ENCODE measurements around the gene EGFR.

Gene EGFR

DNA sequence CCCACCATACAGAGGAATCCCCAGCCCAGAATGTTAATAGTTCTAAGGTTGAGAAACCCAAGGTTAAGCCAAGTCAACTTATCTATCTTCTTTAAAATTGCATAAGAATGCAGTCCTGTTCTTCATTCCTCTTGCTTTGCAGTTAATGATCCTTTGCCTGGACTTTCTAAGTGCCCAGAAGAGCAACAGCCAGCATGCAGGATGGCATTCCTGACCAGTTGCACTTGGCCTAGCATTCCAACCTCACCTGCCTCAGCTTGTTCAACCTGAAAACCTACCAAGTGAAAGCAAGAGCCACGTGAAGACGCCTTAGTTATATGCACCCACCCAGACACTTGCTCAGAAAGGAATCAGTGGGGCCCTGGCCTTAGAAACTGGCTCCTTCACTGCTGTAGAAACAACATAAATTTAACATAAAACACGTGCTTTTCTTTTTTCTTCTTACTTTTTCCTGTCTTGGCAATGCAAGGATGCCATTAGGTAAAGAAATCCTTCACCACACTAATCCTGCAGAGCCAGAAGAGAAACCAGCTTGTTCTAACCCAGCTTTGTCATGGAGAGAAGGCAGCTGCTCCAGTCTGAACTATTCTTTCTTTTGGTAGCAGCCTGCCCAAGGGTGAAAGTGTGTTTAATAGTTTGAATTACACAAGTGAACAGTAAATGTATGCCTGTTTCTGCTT, 25.0 kb downstream of the EGFR start:
- DNase-seq, result no peak

DNA sequence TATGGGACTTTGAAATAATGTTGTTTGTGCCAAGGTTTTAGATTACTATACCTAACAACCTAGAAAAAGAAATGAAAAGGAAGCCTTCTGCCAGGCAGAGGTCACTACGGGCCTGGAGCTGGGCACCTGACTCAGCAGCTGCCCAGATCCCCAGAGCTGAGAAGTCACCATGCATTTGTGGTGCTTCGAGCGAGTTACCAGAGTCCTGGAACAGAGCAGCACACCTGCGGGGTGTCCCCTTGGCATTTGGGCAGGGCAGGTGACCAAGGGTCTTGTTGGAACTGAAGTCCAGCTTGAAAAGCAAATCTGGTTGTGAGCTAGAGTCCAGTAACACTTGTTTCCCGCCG, 25.5 kb downstream of the EGFR start:
- no peak for DNase-seq

DNA sequence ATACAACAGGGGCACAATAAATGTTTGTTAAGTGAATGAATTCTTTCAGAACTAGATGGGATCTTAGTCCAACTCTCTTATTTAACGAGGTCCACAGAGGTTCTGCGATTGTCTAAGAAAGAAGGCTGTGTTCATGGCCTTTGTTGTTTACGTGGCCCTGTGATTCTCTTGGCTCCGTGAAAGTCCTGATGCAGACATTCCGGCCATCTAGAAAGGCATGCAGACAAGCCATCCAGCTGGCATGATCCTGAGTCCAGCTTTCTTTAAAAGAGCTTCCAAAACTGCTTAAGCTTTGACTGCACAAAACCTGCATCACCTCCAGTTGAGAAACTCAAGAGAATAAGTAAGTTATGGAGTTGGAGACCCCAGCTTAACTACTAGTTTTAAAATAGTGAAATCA, 26.0 kb downstream of the EGFR start:
- DNase-seq, result no peak

DNA sequence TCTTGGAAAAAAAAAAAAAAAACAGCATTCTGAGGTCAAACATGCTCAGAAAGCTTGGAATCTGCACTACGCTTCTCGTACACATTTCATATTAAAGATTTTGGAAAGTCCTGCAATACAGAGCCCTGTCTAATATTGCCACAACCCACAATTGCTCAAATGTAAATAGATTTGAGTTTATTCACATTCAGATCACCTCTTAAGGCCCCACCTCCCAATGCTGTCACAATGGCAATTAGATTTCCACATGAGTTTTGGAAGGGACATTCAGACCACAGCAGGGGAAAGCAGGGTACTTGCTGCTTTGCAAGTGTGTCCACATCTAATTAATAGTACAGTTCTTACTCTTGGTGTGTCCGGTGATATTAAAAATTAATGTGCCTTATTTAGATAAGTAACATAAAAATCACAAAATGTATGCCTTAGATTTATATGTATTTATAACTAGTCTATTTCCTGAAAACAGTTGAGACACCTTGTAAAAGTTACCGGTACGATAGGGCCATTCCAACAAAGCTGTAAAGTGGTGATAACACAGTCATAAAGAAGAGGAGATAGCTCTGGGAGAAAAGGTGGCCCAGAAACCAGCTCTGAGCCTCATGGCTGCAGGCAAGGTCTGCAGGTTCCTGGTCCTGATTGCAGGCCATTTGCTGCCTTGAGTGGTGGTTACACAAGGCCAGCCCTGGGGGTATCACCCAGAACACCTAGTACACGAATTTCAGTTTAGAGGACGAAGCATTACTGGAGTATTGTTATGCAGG, 27.9 kb downstream of the EGFR start:
- no peak for DNase-seq

DNA sequence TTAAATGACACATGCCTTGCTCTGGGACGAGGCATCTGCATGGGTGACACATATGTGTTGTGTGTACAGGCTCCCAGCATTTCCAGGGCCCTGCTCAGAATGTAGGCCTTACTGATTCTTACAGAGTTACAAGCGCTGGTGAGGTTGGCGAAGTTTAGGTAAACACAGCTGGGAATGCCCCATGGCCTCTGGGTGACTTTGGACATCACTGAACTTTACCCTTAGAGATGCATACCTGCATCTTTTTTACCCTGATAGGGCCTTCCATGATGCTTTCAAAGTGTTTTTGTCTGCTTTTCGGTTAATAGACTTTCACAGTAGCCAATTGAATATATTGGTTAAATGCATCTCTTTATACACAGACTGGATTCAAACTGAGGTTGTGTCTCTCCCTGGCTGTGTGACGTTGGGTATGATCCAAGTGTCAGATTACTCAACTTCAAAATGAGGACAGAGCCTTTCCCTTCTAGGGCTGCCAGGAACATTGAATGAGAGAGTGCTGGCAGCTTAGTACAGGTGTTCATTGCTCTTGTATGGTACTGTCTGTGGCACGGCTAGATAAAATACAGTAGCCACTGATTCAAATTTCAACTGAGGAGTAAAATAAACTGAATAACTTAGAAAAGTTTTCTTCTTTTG, 29.5 kb downstream of the EGFR start:
- DNase-seq, result no peak

DNA sequence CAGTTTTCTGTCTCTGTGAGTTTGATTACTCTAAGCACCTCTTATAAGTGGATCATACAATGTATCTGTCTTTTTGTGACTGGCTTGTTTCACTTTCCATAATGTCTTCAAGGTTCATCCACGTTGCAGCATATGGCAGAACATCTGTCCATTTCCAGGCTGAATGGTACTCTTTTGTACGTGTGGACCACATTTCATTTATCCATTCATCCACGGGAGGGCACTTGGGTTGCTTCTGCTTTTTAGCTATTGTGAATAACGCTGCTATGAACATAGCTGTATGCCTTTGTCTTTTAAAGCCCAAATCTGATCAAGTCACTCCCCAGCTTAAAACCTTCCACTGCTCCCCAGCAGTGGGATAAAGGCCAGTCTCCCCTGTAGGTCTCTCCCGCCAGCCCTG, 31.5 kb downstream of the EGFR start:
- DNase-seq, result no peak

DNA sequence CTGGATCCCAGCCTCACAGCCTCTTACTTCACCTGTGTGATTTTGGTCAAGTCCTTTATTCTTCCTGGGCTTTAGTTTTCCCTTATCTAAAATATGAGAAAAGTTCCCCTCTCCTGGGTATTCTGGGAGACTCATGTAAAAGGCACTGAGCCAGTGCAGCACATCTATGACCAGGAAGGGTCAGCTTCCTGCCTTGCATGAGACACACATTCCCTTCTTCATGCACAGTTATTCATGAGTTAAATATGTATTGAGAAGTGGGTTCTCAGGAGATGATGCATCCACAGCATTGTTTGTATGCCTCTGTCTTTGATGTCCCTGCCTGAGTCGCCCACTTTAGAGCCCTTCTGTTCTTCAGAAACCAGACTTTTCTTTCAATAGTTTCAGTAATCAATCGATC, 33.3 kb downstream of the EGFR start:
- DNase-seq, result no peak

DNA sequence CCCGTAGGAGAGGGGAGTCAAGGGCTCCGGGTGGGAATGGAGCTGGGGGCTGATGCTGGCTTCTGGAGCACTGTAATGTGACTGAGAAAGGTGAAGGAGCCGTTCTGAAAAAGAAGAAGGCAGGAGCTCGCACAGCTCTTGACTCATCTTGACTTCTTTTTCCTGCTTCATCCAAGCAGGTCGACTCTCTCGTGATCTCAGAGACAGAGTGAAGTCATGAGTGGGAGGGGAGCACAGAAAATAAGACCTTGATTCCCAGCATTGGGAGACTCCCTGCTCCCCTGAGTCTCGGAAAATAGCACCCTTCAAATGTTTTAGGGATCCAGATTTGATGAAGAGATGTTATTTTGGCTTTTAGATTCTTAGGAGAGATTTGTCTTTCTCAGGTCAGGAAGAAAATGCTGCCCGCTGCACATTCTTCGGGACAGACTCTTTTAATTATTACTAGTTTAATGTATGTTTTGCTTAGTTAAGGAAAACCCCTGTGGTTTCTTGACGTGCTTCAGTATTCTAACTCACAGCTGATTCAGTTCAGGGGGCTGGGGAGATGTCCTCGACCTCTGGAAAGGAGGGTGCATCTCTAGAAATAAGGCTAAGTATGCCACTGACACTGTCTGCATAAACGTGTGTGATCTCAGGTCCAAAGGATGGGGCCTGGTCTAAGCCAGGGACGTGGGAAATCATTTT, 34.1 kb downstream of the EGFR start:
- DNase-seq, result no peak

DNA sequence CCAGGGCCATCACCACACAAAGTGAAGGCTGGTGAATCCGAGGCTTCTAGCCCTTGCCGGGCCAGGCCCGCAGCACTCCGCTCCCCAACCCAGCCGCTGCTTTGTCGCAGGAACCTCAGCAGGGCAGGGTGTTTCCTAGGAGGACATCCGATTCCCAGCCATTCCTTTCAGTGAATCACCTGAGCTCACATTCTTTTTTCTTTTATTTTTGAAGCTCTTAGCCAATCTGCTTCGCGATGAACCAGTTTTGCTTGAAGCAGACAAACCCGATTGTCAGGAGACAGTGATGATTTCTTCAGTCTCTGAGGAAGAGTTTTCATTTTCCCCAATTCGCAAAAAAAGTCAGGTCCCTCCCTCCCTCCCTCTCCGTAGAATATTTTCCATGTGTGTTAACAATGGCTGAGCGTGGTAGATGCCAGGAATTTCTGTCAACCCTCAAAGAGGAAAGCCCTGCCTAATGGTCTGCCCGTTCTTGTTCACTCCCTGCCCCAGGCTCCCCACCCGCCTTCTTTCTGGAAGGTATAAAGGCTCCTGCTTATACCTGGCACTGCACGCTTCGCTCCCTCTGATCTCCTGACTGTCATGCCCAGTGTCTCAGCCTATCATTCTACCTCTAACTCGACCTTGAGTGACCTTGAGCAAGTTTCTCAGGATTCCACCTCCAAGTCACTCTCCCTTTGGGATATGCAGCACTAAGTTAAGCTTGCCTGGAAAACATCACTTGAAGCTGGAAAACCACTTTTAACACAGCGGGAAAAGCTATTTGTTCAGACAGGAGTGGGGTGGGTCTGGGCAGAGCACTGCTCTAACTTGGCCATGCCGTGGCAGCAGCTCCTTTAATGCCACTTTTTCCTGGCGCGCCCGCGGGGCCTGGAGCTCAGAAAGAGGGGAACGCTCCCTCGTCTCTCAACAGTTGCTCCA, 35.1 kb downstream of the EGFR start:
- no peak for DNase-seq

DNA sequence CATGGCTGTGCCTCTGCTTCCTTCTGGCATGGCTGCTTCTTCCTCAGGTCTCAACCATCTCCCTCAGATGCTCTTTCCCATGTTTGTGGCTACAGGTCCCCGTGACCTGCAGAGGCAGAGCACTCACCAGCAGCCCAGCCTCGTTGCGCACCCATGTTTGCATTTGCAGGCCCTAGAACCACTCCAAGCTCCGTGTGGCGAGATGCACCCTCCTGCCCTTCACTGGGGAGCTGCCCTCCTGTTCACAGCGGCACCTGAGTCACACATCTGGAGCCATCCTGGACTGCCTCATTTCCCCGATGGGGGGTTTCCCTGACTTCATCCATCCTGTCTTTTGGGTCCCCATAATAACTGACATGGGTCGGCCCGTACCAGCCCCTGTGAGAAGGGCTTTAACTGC, 35.9 kb downstream of the EGFR start:
- DNase-seq, result no peak

DNA sequence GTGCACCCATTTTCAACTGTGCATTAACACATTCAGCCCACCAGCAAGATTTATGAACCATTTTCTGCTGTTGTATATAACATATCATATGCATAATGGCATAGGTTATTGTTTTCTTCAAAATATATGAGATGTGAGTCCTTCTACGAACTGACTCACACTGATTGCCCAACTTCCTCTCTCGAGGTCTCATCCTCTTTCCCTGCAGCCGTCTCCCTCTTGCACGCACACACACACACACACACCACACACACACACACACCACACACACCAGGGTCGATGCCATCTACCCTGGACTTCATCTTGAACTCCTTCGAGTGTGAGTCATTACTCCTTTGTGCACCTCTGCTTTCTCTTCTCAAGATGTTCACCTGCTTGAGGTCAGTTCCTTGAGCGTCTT, 36.7 kb downstream of the EGFR start:
- DNase-seq, result no peak

DNA sequence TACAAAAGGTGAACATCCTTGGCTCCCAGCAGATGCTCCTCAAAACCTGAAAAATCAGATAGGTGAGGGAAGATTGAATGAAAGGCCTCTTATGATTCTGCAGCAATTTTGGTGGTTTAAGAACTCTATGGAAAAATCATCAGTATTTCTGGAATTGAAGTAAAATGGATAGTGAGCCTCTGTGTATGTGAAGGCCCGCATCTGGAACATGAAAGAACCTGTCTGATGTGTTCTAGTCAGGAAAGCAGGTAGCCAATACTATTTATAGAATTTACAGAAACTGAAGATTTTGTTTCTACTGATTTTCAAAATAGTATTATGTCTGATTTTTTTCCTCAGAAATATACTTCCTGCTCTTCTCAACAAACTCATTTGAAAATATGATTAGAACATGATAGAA, 37.3 kb downstream of the EGFR start:
- DNase-seq, result no peak

DNA sequence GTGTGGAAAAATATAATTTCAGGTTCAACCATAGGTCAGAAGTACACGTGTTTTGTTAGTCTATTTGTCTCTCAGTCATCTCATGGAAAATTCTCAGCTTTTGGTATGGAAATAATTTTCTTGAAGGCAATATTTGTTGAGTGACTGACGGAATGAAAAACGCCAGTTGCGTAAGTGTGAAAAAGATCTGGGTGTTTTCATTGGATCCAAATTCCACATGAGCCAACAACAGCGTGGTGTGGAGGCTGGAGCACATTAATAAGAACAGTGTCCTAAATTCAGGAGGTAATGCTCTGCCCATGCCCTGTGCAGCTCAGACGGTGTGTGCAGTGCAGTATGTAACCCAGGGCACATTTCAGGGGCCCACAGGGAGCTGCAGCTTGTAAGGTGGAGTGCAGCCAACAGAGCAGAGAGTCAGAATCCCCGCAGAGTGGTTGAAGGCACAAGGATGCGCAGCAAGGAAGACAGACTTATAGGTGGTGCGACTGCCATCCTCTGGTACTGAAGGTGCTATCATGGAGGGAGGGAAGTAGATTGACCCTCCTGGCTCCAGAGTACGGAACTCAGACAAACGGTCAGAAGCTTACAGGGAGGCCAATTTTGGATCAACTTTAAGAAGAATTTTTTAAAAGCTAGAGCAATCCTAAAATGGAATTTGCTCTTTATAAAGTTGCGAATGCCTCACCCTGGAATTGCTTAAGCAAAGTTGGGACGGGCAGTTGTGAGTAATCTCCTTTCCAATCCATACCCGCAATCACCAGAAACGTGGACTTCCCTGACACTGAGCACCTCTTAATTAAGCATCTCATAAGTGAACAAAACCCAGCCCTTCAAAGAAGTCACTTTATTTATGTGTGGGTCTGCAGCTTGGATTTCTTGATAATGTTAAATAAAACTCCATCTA, 38.0 kb downstream of the EGFR start:
- no peak for DNase-seq

DNA sequence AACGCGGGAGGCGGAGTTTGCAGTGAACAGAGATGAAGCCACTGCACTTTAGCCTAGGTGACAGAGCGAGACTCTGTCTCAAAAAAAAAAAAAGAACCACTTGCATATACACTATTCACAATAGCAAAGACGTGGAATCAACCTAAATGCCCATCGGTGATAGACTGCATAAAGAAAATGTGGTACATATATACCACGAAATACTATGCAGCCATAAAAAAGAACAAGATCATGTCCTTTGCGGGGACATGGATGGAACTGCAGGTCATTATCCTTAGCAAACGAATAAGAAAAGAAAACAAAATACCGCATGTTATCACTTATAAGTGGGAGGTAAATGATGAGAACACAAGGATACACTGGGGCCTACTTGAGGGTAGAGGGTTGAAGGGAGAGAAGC, 39.5 kb downstream of the EGFR start:
- DNase-seq, result no peak

DNA sequence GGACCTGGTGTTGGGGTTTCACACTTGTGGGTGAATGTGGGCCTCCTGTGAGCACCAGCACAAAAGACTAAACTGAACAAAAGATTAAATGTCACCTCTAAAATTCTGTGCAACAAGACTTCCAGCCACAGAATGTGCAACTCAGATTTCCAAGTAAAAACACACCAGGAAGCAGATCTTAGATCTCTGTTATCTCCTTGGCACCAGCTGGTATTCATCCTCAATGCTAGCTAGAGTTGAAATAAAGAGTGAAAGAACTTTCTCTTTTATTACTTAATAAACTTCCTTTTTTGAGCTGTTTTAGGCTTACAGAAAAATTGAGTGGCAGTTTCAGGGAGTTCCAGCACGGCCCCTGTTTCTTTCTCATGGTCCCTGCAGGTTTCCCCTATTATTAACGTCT, 40.2 kb downstream of the EGFR start:
- no peak for DNase-seq

DNA sequence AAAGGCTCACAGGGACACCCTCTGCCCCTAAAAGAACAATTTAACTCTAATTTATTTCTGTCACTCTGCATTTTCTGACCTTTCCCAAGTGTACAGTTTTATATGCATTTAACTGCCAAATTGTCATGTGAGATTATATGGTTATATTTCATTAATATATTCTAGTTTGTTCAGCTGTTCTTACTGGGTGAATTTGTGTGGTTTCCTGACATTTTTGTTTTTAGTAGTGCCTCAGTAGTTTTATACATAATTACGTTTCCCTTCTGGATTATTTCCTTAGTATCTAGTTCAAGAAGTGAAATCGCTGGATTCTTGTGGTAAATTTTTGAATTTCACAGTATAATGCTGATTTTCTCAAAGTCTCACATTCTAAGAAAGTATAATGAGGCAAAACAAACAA, 41.3 kb downstream of the EGFR start:
- DNase-seq, result no peak

DNA sequence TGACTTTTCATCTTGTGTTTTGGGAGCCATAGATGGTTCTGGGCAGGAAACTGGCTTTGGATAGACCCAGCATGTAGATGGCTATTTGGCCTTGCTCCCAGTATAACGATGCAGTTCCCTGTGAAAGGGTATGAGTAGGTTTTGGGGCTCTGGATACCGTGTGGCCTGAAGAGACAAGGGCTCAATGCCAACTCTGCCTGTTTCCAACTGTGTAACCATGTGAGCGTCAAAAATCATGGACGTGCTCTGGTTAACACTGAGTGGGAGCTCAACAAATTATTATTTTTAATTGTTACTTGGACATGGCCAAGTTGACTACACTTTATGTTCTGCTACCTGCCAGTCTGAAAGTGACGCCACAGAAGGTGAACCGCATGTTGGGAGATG, 41.8 kb downstream of the EGFR start:
- DNase-seq, result no peak

DNA sequence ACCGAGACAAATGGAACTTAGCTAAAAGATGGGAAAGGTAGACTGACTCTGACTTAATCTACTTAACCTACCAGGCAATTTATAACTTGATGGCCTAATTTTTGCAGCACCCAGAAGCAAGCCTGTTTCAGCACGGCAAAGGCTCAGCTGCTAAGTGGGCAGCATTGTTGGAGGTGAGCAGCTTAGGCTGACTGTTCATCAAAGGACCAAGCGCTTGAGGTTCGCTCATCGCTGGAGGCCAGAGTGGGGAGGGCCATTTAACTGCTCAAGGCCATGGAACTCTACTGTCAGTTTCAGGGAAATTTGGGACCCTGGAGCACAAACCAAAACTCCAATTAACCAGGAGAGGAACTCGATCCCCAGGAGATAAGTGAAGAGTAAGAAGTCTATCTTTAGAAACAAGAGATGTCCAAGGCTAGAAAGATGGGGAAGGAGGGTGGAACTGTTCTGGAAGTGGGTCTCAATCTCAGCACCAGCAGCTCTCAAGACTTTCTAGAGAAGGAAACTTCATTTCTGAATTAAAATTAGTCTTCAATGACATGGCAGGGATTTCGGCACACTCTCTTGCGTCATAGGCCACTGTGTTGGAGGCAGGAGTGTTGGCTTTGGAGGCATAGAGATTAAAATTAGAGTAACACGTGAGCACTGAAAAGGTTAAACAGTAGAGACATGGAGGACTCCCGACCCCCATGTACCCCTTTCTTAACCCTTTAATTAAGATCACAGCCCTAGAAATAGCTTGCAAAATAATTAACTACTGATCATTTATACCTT, 43.1 kb downstream of the EGFR start:
- no peak for DNase-seq

DNA sequence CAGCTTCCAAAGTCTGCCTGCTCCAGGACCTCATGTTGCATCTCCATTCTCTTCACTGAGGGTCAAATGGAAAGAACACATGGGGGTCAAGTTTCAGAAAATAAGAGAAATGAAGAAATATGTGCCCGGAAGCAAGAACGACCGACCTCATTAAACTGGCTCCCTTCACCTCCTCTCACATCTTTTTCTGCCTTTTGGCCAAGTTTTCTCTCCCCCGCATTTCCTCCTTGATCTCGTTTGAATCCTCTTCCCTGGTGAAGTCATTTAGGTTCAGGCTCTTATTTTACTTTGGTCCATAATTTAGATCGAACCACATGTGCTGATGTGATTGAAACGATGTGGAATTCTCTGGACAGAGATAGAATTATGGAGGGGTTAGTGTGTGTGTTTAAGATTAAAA, 44.2 kb downstream of the EGFR start:
- DNase-seq, result no peak

DNA sequence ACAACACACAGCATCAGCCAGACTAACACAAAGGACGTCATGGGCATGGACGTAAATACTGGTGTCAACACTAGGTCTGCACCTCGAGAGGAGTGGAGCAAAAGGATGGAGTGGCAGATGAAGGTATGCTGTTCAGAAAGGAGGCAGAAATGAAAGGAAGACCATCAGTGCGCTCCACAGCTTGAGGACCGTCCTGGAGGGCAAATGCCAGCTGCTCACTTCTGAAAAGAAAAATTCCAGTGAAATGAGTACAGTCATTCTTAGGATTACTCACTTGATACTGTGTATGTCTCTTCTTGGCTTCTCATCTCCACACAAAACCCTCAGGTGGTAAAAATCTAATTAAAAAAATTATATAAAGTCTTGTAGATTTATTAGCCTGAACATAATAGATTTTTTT, 44.8 kb downstream of the EGFR start:
- DNase-seq, result no peak

DNA sequence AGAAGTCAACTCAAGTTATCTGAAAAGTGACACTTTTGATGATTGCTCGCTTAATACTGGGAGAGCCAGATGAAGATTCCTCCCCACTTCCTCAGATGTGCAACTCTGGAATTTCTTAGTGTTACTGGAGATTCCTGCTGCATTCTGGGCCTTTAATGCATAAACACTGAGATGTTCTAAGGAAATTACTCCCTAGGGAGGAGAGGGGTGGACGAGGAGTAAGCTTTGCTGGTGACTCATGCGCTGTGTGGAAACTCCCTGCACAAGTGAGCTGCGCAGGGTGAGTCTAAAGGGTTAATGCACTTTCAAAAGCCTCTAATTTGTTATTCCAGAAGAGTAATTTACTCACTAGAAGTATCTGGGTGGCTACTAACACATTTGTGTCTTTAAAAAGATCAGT, 46.3 kb downstream of the EGFR start:
- no peak for DNase-seq
